ENCODE data around the gene CIC.

- TF ChIP-seq REST (IDR thresholded peaks at IDR 0.05; ENCODE audit: insufficient read depth in 1 of 2, low read depth in 2 of 2, low read length in 2 of 2) = no peak
- no peak for TF ChIP-seq TAF1 (IDR thresholded peaks at IDR 0.05; ENCODE audit: borderline replicate concordance, insufficient read depth, low read length)
Observed at GRCh38 chr19:42333975-42334696, 65.1 kb downstream of the CIC start.
